ENCODE data around the gene LRRC34. TPM values are rescaled to one million over a fixed set of nuclear protein-coding genes. Genes with fewer than 3 reads are reported as not detected.
A peak's percentile ranks its signal among the peaks of the same experiment; 100 is the strongest.

The LRRC34 gene
- total RNA-seq, 1 donor from 2014 or later, result 1.5 TPM

DNA sequence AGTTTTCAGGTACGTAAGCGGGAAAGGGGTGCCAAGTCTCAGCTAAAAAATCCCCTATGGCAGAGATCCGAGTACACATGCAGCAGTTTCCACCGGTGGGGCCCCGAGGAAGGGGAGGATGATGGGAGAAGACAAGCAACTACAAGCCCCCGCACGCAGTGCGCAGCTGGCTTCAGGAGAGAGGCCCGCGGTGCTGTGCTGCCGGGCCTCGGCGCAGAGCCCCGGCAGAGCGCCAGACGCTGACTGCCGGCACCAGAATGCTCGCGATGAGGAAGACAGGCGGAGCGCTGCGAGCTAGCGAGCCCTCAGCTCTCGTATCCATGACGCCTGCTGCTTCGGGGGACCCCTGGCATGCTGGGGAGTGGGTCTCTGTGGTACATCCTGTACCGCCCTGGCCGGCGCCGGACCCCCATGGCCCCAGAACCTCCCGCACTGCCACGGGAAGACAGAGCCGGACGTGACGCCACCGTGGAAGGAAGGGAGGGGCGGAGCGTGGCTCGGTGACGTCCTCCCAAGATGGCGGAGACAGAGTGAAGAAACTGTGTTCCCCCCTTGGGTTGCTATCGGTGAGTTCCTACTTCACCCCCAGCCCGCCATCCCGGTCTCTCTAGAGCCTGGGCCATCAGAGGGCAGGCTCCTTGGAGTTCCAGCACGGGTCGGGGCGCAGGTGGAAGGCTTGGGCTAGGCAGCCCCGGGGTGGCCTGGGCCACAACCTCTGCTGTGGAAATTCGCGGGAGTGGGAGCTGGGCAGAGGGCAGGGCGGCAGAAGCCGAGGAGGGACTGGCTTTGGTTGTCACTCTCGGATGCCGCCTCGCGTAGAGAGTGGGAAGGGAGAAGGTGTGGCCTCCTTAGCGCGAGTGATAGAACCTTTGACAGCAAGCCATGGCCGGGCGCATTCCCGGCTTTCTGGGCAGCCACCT is 39.5 kb downstream of the LRRC34 start, which contains the start of gene MYNN:
MYNN (plus strand) TSS at position 500 of the 920 bp plus-strand sequence. CDS start 900 bp downstream, outside the sequence.
- peak within 1 kb of the TSS; percentile 98 for H3K4me3 Mint-ChIP-seq (ENCODE audit: unreplicated experiment)
- peak; percentile 96 for DNase-seq (ENCODE audit: extremely low spot score, unreplicated experiment)
- TF ChIP-seq, protein P1, sequence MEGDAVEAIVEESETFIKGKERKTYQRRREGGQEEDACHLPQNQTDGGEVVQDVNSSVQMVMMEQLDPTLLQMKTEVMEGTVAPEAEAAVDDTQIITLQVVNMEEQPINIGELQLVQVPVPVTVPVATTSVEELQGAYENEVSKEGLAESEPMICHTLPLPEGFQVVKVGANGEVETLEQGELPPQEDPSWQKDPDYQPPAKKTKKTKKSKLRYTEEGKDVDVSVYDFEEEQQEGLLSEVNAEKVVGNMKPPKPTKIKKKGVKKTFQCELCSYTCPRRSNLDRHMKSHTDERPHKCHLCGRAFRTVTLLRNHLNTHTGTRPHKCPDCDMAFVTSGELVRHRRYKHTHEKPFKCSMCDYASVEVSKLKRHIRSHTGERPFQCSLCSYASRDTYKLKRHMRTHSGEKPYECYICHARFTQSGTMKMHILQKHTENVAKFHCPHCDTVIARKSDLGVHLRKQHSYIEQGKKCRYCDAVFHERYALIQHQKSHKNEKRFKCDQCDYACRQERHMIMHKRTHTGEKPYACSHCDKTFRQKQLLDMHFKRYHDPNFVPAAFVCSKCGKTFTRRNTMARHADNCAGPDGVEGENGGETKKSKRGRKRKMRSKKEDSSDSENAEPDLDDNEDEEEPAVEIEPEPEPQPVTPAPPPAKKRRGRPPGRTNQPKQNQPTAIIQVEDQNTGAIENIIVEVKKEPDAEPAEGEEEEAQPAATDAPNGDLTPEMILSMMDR (IDR thresholded peaks at IDR 0.05), result peak; percentile 19
- H3K36me3 Mint-ChIP-seq (ENCODE audit: unreplicated experiment), result peaks cover 20% of the 10 kb centered on the region
- no peaks in the 10 kb centered on the region for H3K9me3 Mint-ChIP-seq (ENCODE audit: unreplicated experiment)
- H3K4me1 Mint-ChIP-seq (ENCODE audit: unreplicated experiment), result peaks cover 33% of the 10 kb centered on the region
- H3K27me3 Mint-ChIP-seq (ENCODE audit: unreplicated experiment), result no peaks in the 10 kb centered on the region
- peak within 1 kb of the TSS; percentile 100 for H3K27ac Mint-ChIP-seq (ENCODE audit: unreplicated experiment)

- H3K36me3 Mint-ChIP-seq (ENCODE audit: unreplicated experiment), result peaks cover 17% of the 10 kb centered on the region
- TF ChIP-seq, protein P1 (IDR thresholded peaks at IDR 0.05), result no peak
- H3K9me3 Mint-ChIP-seq (ENCODE audit: unreplicated experiment), result no peaks in the 10 kb centered on the region
- peaks cover 33% of the 10 kb centered on the region for H3K4me1 Mint-ChIP-seq (ENCODE audit: unreplicated experiment)
- peak; percentile 87 for DNase-seq (ENCODE audit: extremely low spot score, unreplicated experiment)
- peak overlapping the region; percentile 100 for H3K27ac Mint-ChIP-seq (ENCODE audit: unreplicated experiment)
- no peaks in the 10 kb centered on the region for H3K27me3 Mint-ChIP-seq (ENCODE audit: unreplicated experiment)
- H3K4me3 Mint-ChIP-seq (ENCODE audit: unreplicated experiment), result peak overlapping the region; percentile 98
These were observed 40.3 kb downstream of the LRRC34 start for GRCh38 chr3:169772305-169772896.

DNA sequence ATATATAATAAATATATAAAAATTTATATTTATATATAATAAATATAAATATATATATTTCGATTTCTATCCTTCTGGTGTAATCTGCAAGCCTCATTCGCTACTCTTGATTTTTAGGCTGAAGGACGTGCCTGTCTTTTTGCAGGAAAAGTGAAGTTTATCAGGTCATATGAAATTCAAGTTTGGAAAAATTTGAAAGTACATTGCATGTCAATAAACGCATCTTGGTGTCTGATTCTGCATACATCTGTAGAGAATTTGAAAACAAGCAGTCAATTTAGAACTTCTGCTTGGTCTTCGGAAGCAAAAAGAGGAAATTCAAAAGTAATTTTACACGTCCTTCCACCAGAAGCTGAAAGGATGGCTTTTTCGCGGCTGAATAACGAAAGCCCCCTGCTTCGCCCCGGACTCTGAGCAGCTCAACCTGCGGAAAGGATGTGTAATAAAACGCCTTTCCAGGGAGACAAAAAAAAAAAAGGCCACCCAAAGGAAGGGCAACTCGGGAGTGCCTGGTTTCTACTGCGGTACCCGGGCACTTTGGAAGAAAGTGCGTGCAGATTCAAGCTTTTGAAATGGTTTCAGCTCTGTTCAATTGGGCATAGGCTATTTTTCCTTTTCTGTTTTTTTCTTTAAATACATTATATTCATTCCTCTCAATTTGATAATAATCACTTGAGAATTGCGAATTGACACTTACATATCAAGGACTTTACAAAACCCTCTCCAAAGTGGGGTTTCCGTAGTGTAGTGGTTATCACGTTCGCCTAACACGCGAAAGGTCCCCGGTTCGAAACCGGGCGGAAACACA is 41.0 kb downstream of the LRRC34 start:
- Mint-ChIP-seq H3K27me3 (ENCODE audit: unreplicated experiment) (no peaks in the 10 kb centered on the region), H3K36me3 (ENCODE audit: unreplicated experiment) (peaks cover 12% of the 10 kb centered on the region), H3K4me3 (ENCODE audit: unreplicated experiment) (peak overlapping the region; percentile 98), H3K27ac (ENCODE audit: unreplicated experiment) (peak overlapping the region; percentile 100), H3K4me1 (ENCODE audit: unreplicated experiment) (peaks cover 33% of the 10 kb centered on the region), H3K9me3 (ENCODE audit: unreplicated experiment) (no peaks in the 10 kb centered on the region)
- DNase-seq (ENCODE audit: extremely low spot score, unreplicated experiment), result no peak
- TF ChIP-seq, protein P1 (IDR thresholded peaks at IDR 0.05), result no peak

GRCh38 chr3:169769287-169770181 is 43.2 kb downstream of the LRRC34 start, which contains the start of gene ACTRT3:
Gene ACTRT3, minus strand, starts transcription at chr3:169769561. Its CDS starts 41 bp downstream, at chr3:169769520.
- Mint-ChIP-seq H3K9me3 (ENCODE audit: unreplicated experiment) (peaks cover 5% of the 10 kb centered on the region), H3K4me1 (ENCODE audit: unreplicated experiment) (peaks cover 18% of the 10 kb centered on the region), H3K36me3 (ENCODE audit: unreplicated experiment) (no peaks in the 10 kb centered on the region), H3K27me3 (ENCODE audit: unreplicated experiment) (no peaks in the 10 kb centered on the region), H3K4me3 (ENCODE audit: unreplicated experiment) (peak within 1 kb of the TSS; percentile 84), H3K27ac (ENCODE audit: unreplicated experiment) (peak within 1 kb of the TSS; percentile 92)
- DNase-seq (ENCODE audit: extremely low spot score, unreplicated experiment), result peak; percentile 87
- TF ChIP-seq, protein P1 (IDR thresholded peaks at IDR 0.05), result no peak
